GM18526 (cell line): ENCODE data around the gene PGF.

Source experiments
- POLR2A ChIP-seq: IDR thresholded peaks from 3 replicates; pipeline ENCODE4 v1.6.1; 2011; ENCODE audit not compliant: insufficient read length; ENCODE audit errors: extremely low read depth

PGF gene

GRCh38 chr14:74980731-74981461 lies 25.5 kb upstream of the PGF start:
- no peak for TF ChIP-seq POLR2A

DNA sequence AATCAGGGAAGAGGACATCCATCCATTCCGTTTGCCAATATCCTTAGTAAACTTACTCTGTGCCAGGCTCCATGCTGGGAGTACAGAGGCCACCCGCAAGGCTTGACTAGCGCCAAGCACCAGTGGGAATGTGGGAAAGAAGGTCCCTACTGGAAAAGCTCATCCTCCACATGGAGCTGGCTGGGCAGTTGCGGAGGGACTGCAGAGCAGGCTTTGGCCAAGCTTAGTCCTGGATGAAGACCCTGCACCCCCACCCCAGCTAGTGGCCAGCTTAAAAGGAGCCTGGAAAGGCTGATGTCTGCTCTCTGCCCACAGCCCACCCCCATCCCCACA lies 25.0 kb upstream of the PGF start:
- no peak for TF ChIP-seq POLR2A

- TF ChIP-seq POLR2A: no peak
Measured at GRCh38 chr14:74979442-74980397, 24.3 kb upstream of the PGF start.

DNA sequence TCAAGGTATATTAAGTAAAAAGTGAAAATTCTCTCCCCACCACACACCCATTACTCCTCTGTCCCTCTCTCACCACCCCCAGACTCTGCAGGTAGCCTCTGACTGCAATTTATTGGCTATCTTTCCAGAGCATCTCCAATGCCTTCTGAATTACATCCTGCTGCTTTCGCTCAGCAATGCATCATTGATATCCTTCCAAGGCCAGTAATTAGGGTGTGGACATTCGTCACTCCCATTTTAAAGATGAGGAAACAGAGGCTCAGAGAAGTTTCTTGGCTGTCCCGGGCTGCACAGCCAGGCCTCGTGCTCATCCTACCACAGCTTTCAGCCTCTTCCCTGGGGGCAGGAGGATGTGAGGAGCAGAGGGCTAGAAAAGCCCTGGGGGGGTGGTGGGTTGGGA lies 23.6 kb upstream of the PGF start:
- TF ChIP-seq POLR2A: no peak

GRCh38 chr14:74978416-74978947 lies 23.1 kb upstream of the PGF start:
- no peak for TF ChIP-seq POLR2A

DNA sequence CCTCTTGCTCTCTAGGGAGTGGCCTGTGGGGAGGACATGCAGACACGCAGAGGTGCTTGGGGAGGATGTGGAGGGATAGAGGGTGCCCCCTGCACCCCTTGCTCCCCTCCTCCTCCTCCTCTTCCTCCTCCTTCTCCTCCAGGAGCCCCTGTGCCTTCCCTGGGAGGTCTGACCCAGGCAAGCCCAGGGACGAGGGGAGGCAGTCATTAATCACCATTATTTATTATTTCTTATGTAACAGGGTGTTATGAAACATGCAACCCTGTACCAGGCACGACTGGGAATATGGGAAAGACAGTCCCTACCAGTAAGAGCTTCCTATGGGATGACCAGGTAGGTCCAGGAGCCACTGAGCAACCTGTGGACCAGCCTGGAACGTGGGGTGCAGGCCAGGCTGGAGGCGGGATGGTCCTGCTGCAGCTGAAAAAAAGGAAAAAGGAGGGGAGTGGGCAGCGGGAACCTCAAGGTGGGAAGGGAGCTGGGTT lies 22.5 kb upstream of the PGF start:
- TF ChIP-seq POLR2A: no peak

GRCh38 chr14:74977164-74977900 lies 21.9 kb upstream of the PGF start:
- TF ChIP-seq POLR2A: no peak

- TF ChIP-seq POLR2A: no peak
Measured at GRCh38 chr14:74976264-74977113, 21.1 kb upstream of the PGF start.

GRCh38 chr14:74975059-74975810 lies 19.8 kb upstream of the PGF start:
- no peak for TF ChIP-seq POLR2A

- no peak for TF ChIP-seq POLR2A
Measured at GRCh38 chr14:74974364-74975058, 19.1 kb upstream of the PGF start.

DNA sequence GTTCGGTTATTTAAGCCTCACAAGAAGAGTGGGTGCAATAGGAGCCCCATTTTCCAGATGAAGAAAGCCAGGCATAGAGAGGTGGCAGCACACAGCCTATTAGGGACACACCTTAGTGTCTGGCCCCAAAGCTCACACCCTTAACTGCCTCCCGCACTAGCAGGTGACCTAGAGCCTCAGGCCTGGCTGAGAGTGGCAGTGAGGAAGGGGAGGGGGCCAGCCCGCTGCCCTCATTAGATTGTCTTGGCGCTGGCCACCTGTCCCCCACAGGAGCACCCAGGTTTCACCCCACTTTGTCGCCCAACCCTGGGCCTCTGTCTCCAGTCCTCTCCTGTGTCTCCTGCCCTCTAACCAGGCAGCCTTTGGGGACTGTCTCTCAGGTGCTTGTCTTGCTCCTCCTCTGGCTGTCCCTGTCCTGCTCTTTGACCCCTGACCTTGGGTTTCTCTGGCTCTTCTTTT lies 18.5 kb upstream of the PGF start:
- no peak for TF ChIP-seq POLR2A

DNA sequence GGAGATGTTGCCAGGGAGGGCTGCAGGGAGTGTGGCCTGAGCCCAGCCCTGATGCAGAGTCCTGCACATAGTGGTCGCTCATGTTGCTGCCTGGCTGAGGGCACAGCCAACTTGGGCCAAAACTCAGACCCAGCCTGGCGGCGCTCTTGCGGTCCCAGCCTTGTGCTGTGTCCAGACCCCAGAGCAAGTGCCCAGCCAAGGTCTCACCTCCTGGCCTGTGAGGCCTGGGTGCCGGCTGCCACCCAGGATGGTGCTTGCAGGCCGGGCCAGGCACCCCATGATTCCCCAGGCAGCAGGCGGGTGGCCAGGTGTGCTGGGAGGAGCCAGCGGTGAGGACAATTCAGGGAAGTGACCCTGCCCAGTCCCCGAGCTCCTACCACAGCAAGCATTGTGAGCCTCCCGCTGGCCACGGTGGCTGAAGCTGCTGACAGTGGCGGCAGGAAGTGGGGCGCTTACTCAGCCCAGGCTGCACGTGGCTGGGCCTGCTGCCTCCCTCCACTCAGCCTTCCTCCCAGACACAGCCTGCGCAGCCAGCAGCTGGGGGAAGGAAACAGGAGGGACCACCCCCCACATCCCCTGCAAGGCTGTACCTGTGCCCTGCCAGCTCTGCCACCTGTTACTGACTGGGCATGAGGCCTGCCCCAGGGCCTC lies 17.7 kb upstream of the PGF start:
- TF ChIP-seq POLR2A: no peak

GRCh38 chr14:74968811-74969210 lies 13.4 kb upstream of the PGF start:
- TF ChIP-seq POLR2A: no peak
